Liver (tissue), 3 donors: ENCODE results near the gene DDX31.

ENCODE experiments used
- ATF3 ChIP-seq: IDR thresholded peaks from 2 replicates; pipeline ENCODE4 v1.6.1; 2016; ENCODE audit warnings: antibody characterized with exemption
- FOXA2 ChIP-seq: IDR thresholded peaks from 2 replicates; pipeline ENCODE4 v1.6.1; 2016; ENCODE audit warnings: antibody characterized with exemption
- HNF4A ChIP-seq, 2 donors: conservative IDR thresholded peaks; 2 replicates each; pipeline ENCODE4 v1.6.1; 2016; ENCODE audit warnings: antibody characterized with exemption in 2 of 2, mild to moderate bottlenecking in 2 of 2
- HNF4G ChIP-seq: IDR thresholded peaks from 2 replicates; pipeline ENCODE4 v1.6.1; 2016; ENCODE audit warnings: antibody characterized with exemption
- JUND ChIP-seq, 2 donors: IDR thresholded peaks; 2 replicates each; pipeline ENCODE4 v1.6.1; 2016; ENCODE audit warnings: antibody characterized with exemption in 2 of 2
- RAD21 ChIP-seq, 2 donors: IDR thresholded peaks; 2 replicates each; pipeline ENCODE4 v1.6.1; 2016; ENCODE audit warnings: antibody characterized with exemption in 2 of 2, mild to moderate bottlenecking in 2 of 2
- TAF1 ChIP-seq: conservative IDR thresholded peaks from 2 replicates; pipeline ENCODE4 v1.6.1; 2016; ENCODE audit warnings: antibody characterized with exemption, mild to moderate bottlenecking
- ZBTB33 ChIP-seq: IDR thresholded peaks from 2 replicates; pipeline ENCODE4 v1.6.1; 2016; ENCODE audit warnings: antibody characterized with exemption
- TF ChIP-seq, protein P1 (sequence below): fragments of 150-350 bp; IDR thresholded peaks from 2 replicates; pipeline ENCODE4 v1.5.1; 2017; ENCODE audit warnings: improper control_type of control experiment, low read depth, low read length; ENCODE audit not compliant: missing input control
- TF ChIP-seq, protein P2 (sequence below): IDR thresholded peaks from 2 replicates; pipeline ENCODE4 v1.6.1; 2016; ENCODE audit warnings: antibody characterized with exemption
- donor health status: healthy.
- donor health status: healthy.

GRCh38 chr9:132547976-132548730 is 121.6 kb downstream of the DDX31 start:
- TF ChIP-seq, protein P1, sequence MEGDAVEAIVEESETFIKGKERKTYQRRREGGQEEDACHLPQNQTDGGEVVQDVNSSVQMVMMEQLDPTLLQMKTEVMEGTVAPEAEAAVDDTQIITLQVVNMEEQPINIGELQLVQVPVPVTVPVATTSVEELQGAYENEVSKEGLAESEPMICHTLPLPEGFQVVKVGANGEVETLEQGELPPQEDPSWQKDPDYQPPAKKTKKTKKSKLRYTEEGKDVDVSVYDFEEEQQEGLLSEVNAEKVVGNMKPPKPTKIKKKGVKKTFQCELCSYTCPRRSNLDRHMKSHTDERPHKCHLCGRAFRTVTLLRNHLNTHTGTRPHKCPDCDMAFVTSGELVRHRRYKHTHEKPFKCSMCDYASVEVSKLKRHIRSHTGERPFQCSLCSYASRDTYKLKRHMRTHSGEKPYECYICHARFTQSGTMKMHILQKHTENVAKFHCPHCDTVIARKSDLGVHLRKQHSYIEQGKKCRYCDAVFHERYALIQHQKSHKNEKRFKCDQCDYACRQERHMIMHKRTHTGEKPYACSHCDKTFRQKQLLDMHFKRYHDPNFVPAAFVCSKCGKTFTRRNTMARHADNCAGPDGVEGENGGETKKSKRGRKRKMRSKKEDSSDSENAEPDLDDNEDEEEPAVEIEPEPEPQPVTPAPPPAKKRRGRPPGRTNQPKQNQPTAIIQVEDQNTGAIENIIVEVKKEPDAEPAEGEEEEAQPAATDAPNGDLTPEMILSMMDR: no peak
- TF ChIP-seq ZBTB33 (no peak), FOXA2 (no peak), HNF4G (no peak), RAD21 (IDR thresholded peaks at IDR 0.05) (no peak), ATF3 (no peak), TAF1 (no peak), HNF4A (conservative IDR thresholded peaks at IDR 0.05) (no peak), JUND (IDR thresholded peaks at IDR 0.05) (no peak)
- TF ChIP-seq, protein P2, sequence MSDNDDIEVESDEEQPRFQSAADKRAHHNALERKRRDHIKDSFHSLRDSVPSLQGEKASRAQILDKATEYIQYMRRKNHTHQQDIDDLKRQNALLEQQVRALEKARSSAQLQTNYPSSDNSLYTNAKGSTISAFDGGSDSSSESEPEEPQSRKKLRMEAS: no peak
